MM.1S (cell line): ENCODE results near the gene SLC6A13.

ENCODE experiments used
- DNase-seq: peaks from one replicate; pipeline ENCODE4 v3.0.0-alpha.2; 2015
- H2AFZ ChIP-seq: fragments of 300-600 bp; sonication (generic); 2 replicates; pipeline ENCODE4 v1.6.0; 2016; ENCODE audit warnings: antibody characterized with exemption, low read length
- H3F3A ChIP-seq: fragments of 300-600 bp; sonication (generic); 2 replicates; pipeline ENCODE4 v1.6.1; 2016; ENCODE audit warnings: mild to moderate bottlenecking, antibody characterized with exemption, low read length, moderate library complexity, mixed read lengths; ENCODE audit not compliant: insufficient read depth
- H3K27ac ChIP-seq: fragments of 300-600 bp; sonication (generic); 2 replicates; pipeline ENCODE4 v1.5.1; 2016; ENCODE audit warnings: mild to moderate bottlenecking, low read length
- H3K27me3 ChIP-seq: fragments of 300-600 bp; sonication (generic); replicated peaks from 2 replicates; pipeline ENCODE4 v1.6.0; 2016; ENCODE audit warnings: low read length; ENCODE audit not compliant: insufficient read depth
- H3K36me3 ChIP-seq: fragments of 300-600 bp; sonication (generic); replicated peaks from 2 replicates; pipeline ENCODE4 v1.6.1; 2016; ENCODE audit warnings: mild to moderate bottlenecking, low read length, mixed read lengths; ENCODE audit not compliant: insufficient read depth
- H3K4me1 ChIP-seq: fragments of 300-600 bp; sonication (generic); 2 replicates; pipeline ENCODE4 v1.6.1; 2016; ENCODE audit warnings: low read length, mixed read lengths
- H3K4me2 ChIP-seq: fragments of 300-600 bp; sonication (generic); 2 replicates; pipeline ENCODE4 v1.6.0; 2016; ENCODE audit warnings: low read depth, low read length
- H3K4me3 ChIP-seq: fragments of 300-600 bp; sonication (generic); 2 replicates; pipeline ENCODE4 v1.5.1; 2016; ENCODE audit warnings: low read length, mixed read lengths
- H3K79me2 ChIP-seq: fragments of 300-600 bp; sonication (generic); 2 replicates; pipeline ENCODE4 v1.6.1; 2016; ENCODE audit warnings: mixed run types, low read length, mixed read lengths
- H3K9ac ChIP-seq: fragments of 300-600 bp; sonication (generic); 2 replicates; pipeline ENCODE4 v1.6.1; 2016; ENCODE audit warnings: low read length, mixed read lengths
- H3K9me2 ChIP-seq: fragments of 300-600 bp; sonication (generic); replicated peaks from 2 replicates; pipeline ENCODE4 v1.6.1; 2016; ENCODE audit warnings: mild to moderate bottlenecking, low read length, mixed read lengths; ENCODE audit not compliant: insufficient read depth
- H3K9me3 ChIP-seq: fragments of 300-600 bp; sonication (generic); replicated peaks from 2 replicates; pipeline ENCODE4 v1.6.1; 2016; ENCODE audit warnings: mild to moderate bottlenecking, low read length, mixed read lengths; ENCODE audit not compliant: insufficient read depth
- H4K20me1 ChIP-seq: fragments of 300-600 bp; sonication (generic); 2 replicates; pipeline ENCODE4 v1.6.1; 2016; ENCODE audit warnings: mild to moderate bottlenecking, low read length, moderate library complexity, mixed read lengths; ENCODE audit not compliant: insufficient read depth
- EZH2 ChIP-seq: fragments of 300-600 bp; sonication (generic); optimal IDR thresholded peaks from 2 replicates; pipeline ENCODE3; 2017; ENCODE audit warnings: low read depth, mild to moderate bottlenecking, antibody characterized with exemption, low read length, mixed read lengths
- EZH2phosphoT487 ChIP-seq: fragments of 300-600 bp; sonication (generic); IDR thresholded peaks from 2 replicates; pipeline ENCODE4 v1.6.1; 2018; ENCODE audit warnings: antibody characterized with exemption, low read length
- TF ChIP-seq, protein P1 (sequence below): fragments of 300-600 bp; sonication (generic); IDR thresholded peaks from 2 replicates; pipeline ENCODE4 v1.5.1; 2016; ENCODE audit warnings: antibody characterized with exemption, low read length, mixed read lengths

SLC6A13 gene

DNA sequence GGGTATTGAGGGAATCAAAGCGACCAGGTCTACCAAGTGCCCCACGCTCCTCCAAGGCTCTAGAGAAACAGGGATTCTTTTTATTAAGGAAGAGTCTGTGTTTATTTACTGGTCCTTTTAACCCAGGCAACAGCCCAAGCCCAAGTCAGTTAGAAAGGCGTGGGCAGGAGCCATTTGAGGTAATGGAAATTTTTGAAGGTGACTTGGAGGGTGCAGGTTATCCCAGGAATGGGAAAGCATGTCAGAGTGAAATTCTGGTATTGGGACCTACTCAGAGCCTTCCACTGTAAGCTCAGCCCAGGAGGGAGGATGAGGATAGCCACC, 51.5 kb downstream of the SLC6A13 start:
- Histone ChIP-seq H3K4me3 (no peak overlapping the region), H3K27ac (no peak overlapping the region), H3K4me1 (peaks cover 6% of the 10 kb centered on the region), H3K4me2 (no peak overlapping the region), H3K36me3 (no peaks in the 10 kb centered on the region), H2AFZ (no peak overlapping the region), H3K79me2 (no peaks in the 10 kb centered on the region), H3K9me2 (no peaks in the 10 kb centered on the region), H3K27me3 (peaks cover 27% of the 10 kb centered on the region; the same call in 1 of the 2 replicates), H3K9ac (no peak overlapping the region), H3K9me3 (no peaks in the 10 kb centered on the region), H4K20me1 (no peaks in the 10 kb centered on the region), H3F3A (no peaks in the 10 kb centered on the region)
- TF ChIP-seq, protein P1, sequence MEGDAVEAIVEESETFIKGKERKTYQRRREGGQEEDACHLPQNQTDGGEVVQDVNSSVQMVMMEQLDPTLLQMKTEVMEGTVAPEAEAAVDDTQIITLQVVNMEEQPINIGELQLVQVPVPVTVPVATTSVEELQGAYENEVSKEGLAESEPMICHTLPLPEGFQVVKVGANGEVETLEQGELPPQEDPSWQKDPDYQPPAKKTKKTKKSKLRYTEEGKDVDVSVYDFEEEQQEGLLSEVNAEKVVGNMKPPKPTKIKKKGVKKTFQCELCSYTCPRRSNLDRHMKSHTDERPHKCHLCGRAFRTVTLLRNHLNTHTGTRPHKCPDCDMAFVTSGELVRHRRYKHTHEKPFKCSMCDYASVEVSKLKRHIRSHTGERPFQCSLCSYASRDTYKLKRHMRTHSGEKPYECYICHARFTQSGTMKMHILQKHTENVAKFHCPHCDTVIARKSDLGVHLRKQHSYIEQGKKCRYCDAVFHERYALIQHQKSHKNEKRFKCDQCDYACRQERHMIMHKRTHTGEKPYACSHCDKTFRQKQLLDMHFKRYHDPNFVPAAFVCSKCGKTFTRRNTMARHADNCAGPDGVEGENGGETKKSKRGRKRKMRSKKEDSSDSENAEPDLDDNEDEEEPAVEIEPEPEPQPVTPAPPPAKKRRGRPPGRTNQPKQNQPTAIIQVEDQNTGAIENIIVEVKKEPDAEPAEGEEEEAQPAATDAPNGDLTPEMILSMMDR = no peak
- TF ChIP-seq EZH2 = no peak
- TF ChIP-seq EZH2phosphoT487 = no peak
- no peak for DNase-seq

GRCh38 chr12:210277-211141, 52.1 kb downstream of the SLC6A13 start:
- H2AFZ ChIP-seq = no peak overlapping the region
- no peaks in the 10 kb centered on the region for H3K36me3 ChIP-seq
- H3K27ac ChIP-seq = no peak overlapping the region
- peaks cover 27% of the 10 kb centered on the region for H3K27me3 ChIP-seq
- no peak overlapping the region for H3K9ac ChIP-seq
- no peak overlapping the region for H3K4me2 ChIP-seq
- no peaks in the 10 kb centered on the region for H3F3A ChIP-seq
- no peak for DNase-seq
- peaks cover 6% of the 10 kb centered on the region for H3K4me1 ChIP-seq
- no peaks in the 10 kb centered on the region for H3K79me2 ChIP-seq
- H3K9me3 ChIP-seq = no peaks in the 10 kb centered on the region
- H3K9me2 ChIP-seq = no peaks in the 10 kb centered on the region
- H3K4me3 ChIP-seq = no peak overlapping the region
- no peak for TF ChIP-seq EZH2phosphoT487
- TF ChIP-seq, protein P1 = no peak
- TF ChIP-seq EZH2 = no peak
- no peaks in the 10 kb centered on the region for H4K20me1 ChIP-seq

GRCh38 chr12:209851-210250, 52.8 kb downstream of the SLC6A13 start:
- Histone ChIP-seq H3K27me3 (peaks cover 25% of the 10 kb centered on the region), H2AFZ (no peak overlapping the region), H3K4me2 (no peak overlapping the region), H3K36me3 (no peaks in the 10 kb centered on the region), H3F3A (no peaks in the 10 kb centered on the region), H3K4me1 (peaks cover 6% of the 10 kb centered on the region), H3K79me2 (no peaks in the 10 kb centered on the region), H3K27ac (no peak overlapping the region), H3K9me3 (no peaks in the 10 kb centered on the region), H3K4me3 (no peak overlapping the region), H4K20me1 (no peaks in the 10 kb centered on the region), H3K9me2 (no peaks in the 10 kb centered on the region), H3K9ac (no peak overlapping the region)
- TF ChIP-seq EZH2 (no peak), EZH2phosphoT487 (no peak)
- TF ChIP-seq, protein P1 = no peak
- no peak for DNase-seq
